Stimulated activated CD4-positive, alpha-beta T cell treated with anti-CD3 and anti-CD28 coated beads, Interleukin-1b, Interleukin-23, amount 100 ng/mL, for 48 hours (primary cell): ENCODE measurements around the gene TRMT61B.

Experiments
- DNase-seq: peaks from one replicate; pipeline ENCODE4 v3.0.0-alpha.2; 2020

Gene TRMT61B

GRCh38 chr2:28870146-28870891 is at the start of gene TRMT61B:
Gene TRMT61B, minus strand, starts transcription at chr2:28870309. Its CDS starts 32 bp downstream, at chr2:28870277.
- peak; percentile 96 for DNase-seq

GRCh38 chr2:28915939-28916338 is 45.8 kb upstream of the TRMT61B start:
- DNase-seq: no peak

GRCh38 chr2:28909655-28910353 is 39.7 kb upstream of the TRMT61B start:
- DNase-seq: no peak

GRCh38 chr2:28908172-28908571 is 38.1 kb upstream of the TRMT61B start:
- no peak for DNase-seq

GRCh38 chr2:28906821-28907220 is 36.7 kb upstream of the TRMT61B start:
- no peak for DNase-seq

GRCh38 chr2:28906376-28906775 is 36.3 kb upstream of the TRMT61B start:
- no peak for DNase-seq

GRCh38 chr2:28905533-28905932 is 35.4 kb upstream of the TRMT61B start:
- DNase-seq: no peak

GRCh38 chr2:28904802-28905457 is 34.8 kb upstream of the TRMT61B start:
- no peak for DNase-seq

GRCh38 chr2:28904295-28904694 is 34.2 kb upstream of the TRMT61B start:
- no peak for DNase-seq

GRCh38 chr2:28902584-28902983 is 32.5 kb upstream of the TRMT61B start:
- DNase-seq: no peak

- no peak for DNase-seq
These were observed 31.7 kb upstream of the TRMT61B start for GRCh38 chr2:28901841-28902240.

GRCh38 chr2:28901202-28901601 is 31.1 kb upstream of the TRMT61B start:
- no peak for DNase-seq

- no peak for DNase-seq
These were observed 27.9 kb upstream of the TRMT61B start for GRCh38 chr2:28898048-28898447.

- DNase-seq: no peak
These were observed 26.8 kb upstream of the TRMT61B start for GRCh38 chr2:28896906-28897305.

GRCh38 chr2:28895189-28895893 is 25.2 kb upstream of the TRMT61B start:
- peak; percentile 52 for DNase-seq

- peak; percentile 98 for DNase-seq
These were observed 24.5 kb upstream of the TRMT61B start, which contains the start of gene WDR43 for GRCh38 chr2:28894470-28895188. Gene WDR43, plus strand, starts transcription at chr2:28894667. Its CDS starts 32 bp downstream, at chr2:28894699.

- DNase-seq: no peak
These were observed 23.4 kb upstream of the TRMT61B start for GRCh38 chr2:28893488-28893887.

- no peak for DNase-seq
These were observed 10.1 kb upstream of the TRMT61B start for GRCh38 chr2:28880193-28880592.

- DNase-seq: no peak
These were observed 1.5 kb upstream of the TRMT61B start for GRCh38 chr2:28871620-28872019.

GRCh38 chr2:28869494-28870145 is 489 bp downstream of the TRMT61B start:
- DNase-seq: peak; percentile 16

GRCh38 chr2:28868611-28869010 is 1.5 kb downstream of the TRMT61B start:
- DNase-seq: no peak

GRCh38 chr2:28855977-28856376 is 14.1 kb downstream of the TRMT61B start:
- no peak for DNase-seq
